ENCODE data around the gene ABCG1. TPM values are rescaled to one million over a fixed set of nuclear protein-coding genes. Genes with fewer than 3 reads are reported as not detected.

The ABCG1 gene
- total and polyA plus RNA-seq, 2 of the 4 experiments (the other 2 are of a cell fraction): 0.19 to 0.36 TPM

DNA sequence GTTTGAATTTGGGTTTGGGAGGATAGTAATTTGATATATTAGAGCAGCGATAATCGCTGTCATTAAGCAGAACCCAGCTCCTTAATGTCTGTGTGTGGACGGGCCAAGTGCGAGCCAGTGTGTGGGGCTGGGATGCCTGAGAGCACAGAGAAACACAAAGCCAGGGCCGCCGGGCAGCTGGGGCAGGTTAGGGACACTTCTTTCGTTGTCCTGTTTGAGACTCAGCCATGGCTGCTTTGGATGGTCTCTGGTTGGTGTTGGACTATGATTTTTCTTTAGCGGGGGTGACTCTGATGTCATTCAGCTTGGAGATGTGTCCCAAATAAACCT lies 33.4 kb downstream of the ABCG1 start:
- in situ Hi-C loops (cut with MboI; ENCODE audit: low sequenced_read_pairs): no loop called here

More for the DNA sequence above, 33.4 kb downstream of the ABCG1 start:
- no peak for ATAC-seq (ENCODE audit: low read depth)
- Histone ChIP-seq H3K27ac (ENCODE audit: insufficient read depth, low read length) (no peak overlapping the region), H2BK120ac (ENCODE audit: low read depth, low read length) (no peak overlapping the region), H3K27me3 (ENCODE audit: control insufficient read depth, insufficient read depth, low read length) (peaks cover 30% of the 10 kb centered on the region), H2AFZ (replicated peaks; ENCODE audit: low read length, poor library complexity) (no peak overlapping the region), H4K8ac (ENCODE audit: low read depth in 2 of 2, low read length in 2 of 2) (no peak overlapping the region), H4K91ac (ENCODE audit: insufficient read depth, low read depth, low read length) (no peak overlapping the region), H4K5ac (ENCODE audit: low read depth, low read length) (no peak overlapping the region), H3K9ac (ENCODE audit: low read depth, low read length) (no peak overlapping the region), H3K4me2 (ENCODE audit: low read depth, low read length) (no peak overlapping the region), H4K20me1 (ENCODE audit: insufficient read depth, low read length) (no peaks in the 10 kb centered on the region; the same call in 1 of the 2 replicates), H3K4me1 (ENCODE audit: control insufficient read depth, insufficient read depth, low read length) (peaks cover under 1% of the 10 kb centered on the region; the same call in 1 of the 2 replicates), H3K9me3 (ENCODE audit: control insufficient read depth, insufficient read depth, low read length) (no peaks in the 10 kb centered on the region), H2BK5ac (ENCODE audit: low read depth, low read length, poor library complexity, severe bottlenecking) (no peak overlapping the region), H3K4ac (ENCODE audit: low read depth, low read length) (no peak overlapping the region), H3K56ac (ENCODE audit: extremely low read depth, insufficient read depth, low read length) (no peak overlapping the region), H2AK5ac (ENCODE audit: low read depth, low read length) (no peak overlapping the region), H2BK20ac (ENCODE audit: low read depth, low read length) (no peak overlapping the region), H2BK15ac (ENCODE audit: low read depth, low read length) (no peak overlapping the region), H2AK9ac (replicated peaks; ENCODE audit: low read depth, low read length, poor library complexity) (no peak overlapping the region), H3K18ac (ENCODE audit: low read depth, low read length) (no peak overlapping the region), H3K14ac (replicated peaks; ENCODE audit: low read depth, low read length) (no peak overlapping the region), H3K36me3 (ENCODE audit: control insufficient read depth, insufficient read depth, low read length) (no peaks in the 10 kb centered on the region), H3K23ac (ENCODE audit: low read depth, low read length) (no peak overlapping the region), H3K9me1 (ENCODE audit: insufficient read depth, low read length) (no peaks in the 10 kb centered on the region; the same call in 1 of the 2 replicates), H3K4me3 (ENCODE audit: insufficient read depth, low read depth, low read length) (no peak overlapping the region), H3K79me1 (ENCODE audit: low read depth in 1 of 2, low read length in 2 of 2) (no peaks in the 10 kb centered on the region)
- TF ChIP-seq SMC3 (IDR thresholded peaks at IDR 0.05; ENCODE audit: low read depth, low read length): no peak
- no peak for TF ChIP-seq USF2 (IDR thresholded peaks at IDR 0.05; ENCODE audit: low read depth, low read length)
- BruUV-seq (replicated peaks): no TSS peak
- POLR2A ChIA-PET (ENCODE audit: unreplicated experiment): no interaction called here
- intact Hi-C loops (cut with micrococcal nuclease) (no loop called here), dilution Hi-C loops (cut with HindIII; ENCODE audit: low sequenced_read_pairs, unreplicated experiment) (no loop called here)
- CTCF ChIA-PET: no interaction called here
- WGBS, 2 experiments (ENCODE audit: extremely low coverage in 2 of 2, insufficient read length in 1 of 2): no CpG with 5 or more reads among the region's 8 CpGs
- DNase-seq: no peak
